ENCODE measurements around the gene SERINC1. TPM values are rescaled to one million over a fixed set of nuclear protein-coding genes. Genes with fewer than 3 reads are reported as not detected.

Gene SERINC1
- total RNA-seq, 1 experiment from 2014 or later, result 131 TPM

DNA sequence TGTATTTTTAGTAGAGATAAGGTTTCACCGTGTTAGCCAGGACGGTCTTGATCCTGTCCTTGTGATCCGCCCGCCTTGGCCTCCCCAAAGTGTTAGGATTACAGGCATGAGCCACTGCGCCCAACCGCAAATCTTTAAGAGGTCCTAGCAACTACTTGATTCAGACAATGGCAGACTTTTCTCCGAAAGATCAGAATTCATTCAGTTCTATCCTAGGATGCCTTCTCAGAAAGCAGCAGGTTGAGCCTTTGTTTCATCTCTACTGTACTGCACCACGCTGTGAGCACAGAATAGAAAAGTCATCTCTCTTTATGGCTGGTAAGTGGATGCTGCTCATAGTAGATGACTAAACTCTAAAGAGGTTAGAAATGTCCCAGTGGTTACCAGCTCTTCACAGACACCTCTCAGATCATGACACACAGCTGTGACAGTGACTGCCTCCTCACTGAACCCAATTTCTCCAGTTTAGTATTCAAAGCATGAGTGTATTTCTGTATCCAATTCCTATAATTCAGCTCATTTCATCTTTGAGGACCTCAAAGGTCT, 78.2 kb downstream of the SERINC1 start:
- Histone ChIP-seq H3K36me3 (ENCODE audit: control insufficient read depth, insufficient read depth, low read length) (no peaks in the 10 kb centered on the region), H3K27ac (ENCODE audit: low read length) (no peak overlapping the region), H3K4me3 (ENCODE audit: low read depth in 2 of 2, low read length in 2 of 2) (no peak overlapping the region), H3K27me3 (ENCODE audit: control insufficient read depth, insufficient read depth, low read length) (peaks cover 4% of the 10 kb centered on the region; the same call in 1 of the 2 replicates), H3K4me1 (ENCODE audit: control insufficient read depth, insufficient read depth, low read length) (peaks cover under 1% of the 10 kb centered on the region; the same call in 1 of the 2 replicates), H3K9me3 (ENCODE audit: control insufficient read depth, insufficient read depth, low read depth, low read length) (no peaks in the 10 kb centered on the region)
- peak; percentile 58; the same call in 1 of the 2 replicates for ATAC-seq
- intact Hi-C loops (cut with micrococcal nuclease; ENCODE audit: unreplicated experiment) (no loop called here), in situ Hi-C loops (cut with HindIII; ENCODE audit: low pct_unique_long_range_greater_than_20kb, low sequenced_read_pairs) (no loop called here)
- CTCF ChIA-PET, result no interaction called here
- no TSS peak for BruUV-seq (replicated peaks)
- TF ChIP-seq POLR2AphosphoS5 (IDR thresholded peaks at IDR 0.05; ENCODE audit: low read depth, low read length) (no peak), SIN3A (IDR thresholded peaks at IDR 0.05; ENCODE audit: borderline replicate concordance, insufficient read depth, low read depth, low read length) (no peak), REST (IDR thresholded peaks at IDR 0.05; ENCODE audit: insufficient read depth in 1 of 2, low read depth in 2 of 2, low read length in 1 of 2) (no peak), TCF7L2 (IDR thresholded peaks at IDR 0.05; ENCODE audit: low read depth, low read length) (no peak)
- TF ChIP-seq, protein P1, sequence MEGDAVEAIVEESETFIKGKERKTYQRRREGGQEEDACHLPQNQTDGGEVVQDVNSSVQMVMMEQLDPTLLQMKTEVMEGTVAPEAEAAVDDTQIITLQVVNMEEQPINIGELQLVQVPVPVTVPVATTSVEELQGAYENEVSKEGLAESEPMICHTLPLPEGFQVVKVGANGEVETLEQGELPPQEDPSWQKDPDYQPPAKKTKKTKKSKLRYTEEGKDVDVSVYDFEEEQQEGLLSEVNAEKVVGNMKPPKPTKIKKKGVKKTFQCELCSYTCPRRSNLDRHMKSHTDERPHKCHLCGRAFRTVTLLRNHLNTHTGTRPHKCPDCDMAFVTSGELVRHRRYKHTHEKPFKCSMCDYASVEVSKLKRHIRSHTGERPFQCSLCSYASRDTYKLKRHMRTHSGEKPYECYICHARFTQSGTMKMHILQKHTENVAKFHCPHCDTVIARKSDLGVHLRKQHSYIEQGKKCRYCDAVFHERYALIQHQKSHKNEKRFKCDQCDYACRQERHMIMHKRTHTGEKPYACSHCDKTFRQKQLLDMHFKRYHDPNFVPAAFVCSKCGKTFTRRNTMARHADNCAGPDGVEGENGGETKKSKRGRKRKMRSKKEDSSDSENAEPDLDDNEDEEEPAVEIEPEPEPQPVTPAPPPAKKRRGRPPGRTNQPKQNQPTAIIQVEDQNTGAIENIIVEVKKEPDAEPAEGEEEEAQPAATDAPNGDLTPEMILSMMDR (IDR thresholded peaks at IDR 0.05), result no peak
- POLR2A ChIA-PET, result no interaction called here
- DNase-seq (ENCODE audit: low read depth, low spot score), result no peak

Other genes starting within 250 kb of the SERINC1 start
- gene HSF2, start 72.2 kb downstream of the SERINC1 start, total RNA-seq (2021; ENCODE audit: unreplicated experiment), result 21.1 TPM
- 1.1 TPM for gene PKIB, start 138.6 kb upstream of the SERINC1 start, total RNA-seq (2021; ENCODE audit: unreplicated experiment)

Measured in Panc1 (cell line).